ENCODE data around the gene ZBTB20.
A peak's percentile ranks its signal among the peaks of the same experiment; 100 is the strongest.

ZBTB20 gene

DNA sequence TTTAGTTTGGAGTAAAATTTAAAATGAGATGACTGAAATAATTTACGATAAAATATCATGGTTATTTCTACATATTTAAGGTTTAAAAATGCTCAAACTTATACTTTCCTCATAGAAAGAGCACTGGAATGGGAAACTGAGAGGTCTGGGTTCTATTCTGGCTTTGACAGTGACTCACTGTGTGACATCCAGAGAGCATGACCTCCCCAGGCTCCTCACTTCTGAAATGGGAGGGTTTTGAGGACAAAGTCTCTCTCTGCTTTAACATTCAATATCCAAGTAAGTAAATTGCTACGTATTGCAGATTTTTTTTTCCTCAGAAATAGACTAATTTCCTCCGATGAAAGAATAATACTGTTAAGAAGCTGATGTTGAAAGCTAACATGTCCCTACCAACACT lies 618.6 kb downstream of the ZBTB20 start:
- TF ChIP-seq, protein P1, sequence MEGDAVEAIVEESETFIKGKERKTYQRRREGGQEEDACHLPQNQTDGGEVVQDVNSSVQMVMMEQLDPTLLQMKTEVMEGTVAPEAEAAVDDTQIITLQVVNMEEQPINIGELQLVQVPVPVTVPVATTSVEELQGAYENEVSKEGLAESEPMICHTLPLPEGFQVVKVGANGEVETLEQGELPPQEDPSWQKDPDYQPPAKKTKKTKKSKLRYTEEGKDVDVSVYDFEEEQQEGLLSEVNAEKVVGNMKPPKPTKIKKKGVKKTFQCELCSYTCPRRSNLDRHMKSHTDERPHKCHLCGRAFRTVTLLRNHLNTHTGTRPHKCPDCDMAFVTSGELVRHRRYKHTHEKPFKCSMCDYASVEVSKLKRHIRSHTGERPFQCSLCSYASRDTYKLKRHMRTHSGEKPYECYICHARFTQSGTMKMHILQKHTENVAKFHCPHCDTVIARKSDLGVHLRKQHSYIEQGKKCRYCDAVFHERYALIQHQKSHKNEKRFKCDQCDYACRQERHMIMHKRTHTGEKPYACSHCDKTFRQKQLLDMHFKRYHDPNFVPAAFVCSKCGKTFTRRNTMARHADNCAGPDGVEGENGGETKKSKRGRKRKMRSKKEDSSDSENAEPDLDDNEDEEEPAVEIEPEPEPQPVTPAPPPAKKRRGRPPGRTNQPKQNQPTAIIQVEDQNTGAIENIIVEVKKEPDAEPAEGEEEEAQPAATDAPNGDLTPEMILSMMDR (IDR thresholded peaks at IDR 0.05; ENCODE audit: insufficient read depth, missing control alignments), result no peak
- FAIRE-seq, result no peak
- no peak for DNase-seq (ENCODE audit: insufficient read length, low spot score)

DNA sequence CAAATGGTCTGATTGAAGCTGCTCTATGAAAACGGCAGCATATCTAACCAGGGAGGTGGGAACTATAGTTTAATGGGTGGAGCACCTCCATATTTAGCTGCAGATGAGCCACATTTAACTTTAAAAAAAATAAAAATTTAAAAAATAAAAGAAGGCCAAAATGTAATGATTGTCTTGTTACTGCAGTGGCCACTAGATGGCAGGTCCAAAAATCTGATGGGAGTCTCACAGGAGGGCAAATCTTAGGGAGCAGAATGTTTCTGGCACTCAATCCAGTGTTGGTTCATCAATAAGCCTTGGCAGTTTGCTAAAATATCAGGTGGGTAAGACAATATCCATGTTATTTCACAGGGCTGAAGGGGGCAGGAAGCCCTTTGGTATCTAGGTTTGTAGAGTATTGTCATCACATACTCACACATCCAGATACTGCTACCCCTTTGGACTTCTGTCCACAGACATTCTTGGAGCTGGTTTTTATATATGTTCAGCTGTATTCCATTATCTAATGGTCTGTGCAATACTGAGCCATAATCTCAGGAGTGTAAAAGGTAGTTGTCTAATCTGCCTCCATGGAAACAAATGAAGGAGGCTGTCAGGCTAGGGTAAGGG lies 619.9 kb downstream of the ZBTB20 start:
- FAIRE-seq (peak; percentile 77), DNase-seq (ENCODE audit: insufficient read length, low spot score) (no peak)
- TF ChIP-seq, protein P1 (IDR thresholded peaks at IDR 0.05; ENCODE audit: insufficient read depth, missing control alignments), result peak; percentile 36

DNA sequence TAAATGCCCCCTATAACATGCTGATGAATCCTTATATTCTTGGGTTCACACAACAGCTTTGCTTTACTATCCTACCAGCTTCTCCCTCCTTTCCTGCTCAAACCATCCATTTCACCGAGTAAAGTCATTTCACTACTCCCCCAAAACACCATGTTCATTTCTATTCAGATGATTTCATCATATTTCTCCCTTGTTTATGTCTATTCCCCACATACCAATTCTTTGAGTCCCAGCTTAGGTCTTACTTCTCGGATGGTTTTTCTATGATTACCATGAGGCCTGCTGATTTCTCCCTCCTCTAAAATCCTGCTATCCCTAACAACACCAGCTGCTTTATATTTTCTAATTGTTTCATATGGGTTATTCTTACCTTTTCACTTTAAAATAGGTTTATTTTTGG lies 621.8 kb downstream of the ZBTB20 start:
- DNase-seq (ENCODE audit: insufficient read length, low spot score) (no peak), FAIRE-seq (no peak)
- TF ChIP-seq, protein P1 (IDR thresholded peaks at IDR 0.05; ENCODE audit: insufficient read depth, missing control alignments), result no peak

DNA sequence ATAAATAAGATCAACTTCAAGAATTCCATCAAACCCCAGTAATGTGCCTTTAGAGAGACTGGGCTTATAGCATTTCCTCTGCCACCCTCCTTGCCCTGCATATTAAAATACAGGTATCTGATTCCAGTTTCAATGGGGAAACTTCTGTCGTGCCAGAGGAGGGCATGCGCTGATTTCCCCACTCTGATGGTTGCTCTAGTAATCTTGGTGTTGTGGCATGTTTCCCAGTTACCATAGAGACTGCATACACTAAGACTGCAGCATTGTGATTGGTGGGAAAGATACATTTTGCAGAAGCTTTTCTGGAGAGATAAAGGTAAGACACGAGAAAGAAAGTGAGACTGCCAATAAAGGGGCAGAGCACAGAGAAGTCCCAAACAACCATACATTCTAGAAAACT lies 627.7 kb downstream of the ZBTB20 start:
- TF ChIP-seq, protein P1 (IDR thresholded peaks at IDR 0.05; ENCODE audit: insufficient read depth, missing control alignments), result no peak
- DNase-seq (ENCODE audit: insufficient read length, low spot score), result no peak
- FAIRE-seq, result no peak

DNA sequence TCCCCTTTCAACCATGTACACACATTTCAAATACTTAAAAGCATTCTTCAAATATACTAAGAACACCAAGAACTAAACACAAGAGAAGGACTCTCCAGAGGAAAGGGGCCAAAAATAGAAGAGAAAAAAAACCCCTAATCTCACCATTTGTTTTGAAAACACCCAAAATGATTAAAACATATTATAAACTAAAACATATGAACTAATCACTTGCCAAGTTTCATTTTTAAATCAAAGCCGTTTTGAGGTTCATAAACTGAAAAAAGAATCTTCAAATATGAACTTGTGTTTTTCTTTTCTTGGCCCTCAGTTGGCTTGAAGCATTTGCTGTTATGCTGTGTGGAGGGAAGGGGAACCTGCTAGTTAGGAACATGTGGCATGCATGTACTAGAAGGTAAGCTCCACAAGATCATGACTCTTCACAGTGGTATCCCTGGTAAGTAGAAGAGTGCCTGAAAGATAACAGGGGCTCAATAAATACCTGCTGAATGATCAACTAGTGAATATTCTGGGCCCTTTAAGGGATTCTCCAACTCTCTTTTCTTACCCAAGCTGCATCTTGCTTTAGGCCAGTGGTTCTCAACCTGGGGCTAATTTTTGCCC lies 628.8 kb downstream of the ZBTB20 start:
- FAIRE-seq, result no peak
- TF ChIP-seq, protein P1 (IDR thresholded peaks at IDR 0.05; ENCODE audit: insufficient read depth, missing control alignments), result no peak
- no peak for DNase-seq (ENCODE audit: insufficient read length, low spot score)

DNA sequence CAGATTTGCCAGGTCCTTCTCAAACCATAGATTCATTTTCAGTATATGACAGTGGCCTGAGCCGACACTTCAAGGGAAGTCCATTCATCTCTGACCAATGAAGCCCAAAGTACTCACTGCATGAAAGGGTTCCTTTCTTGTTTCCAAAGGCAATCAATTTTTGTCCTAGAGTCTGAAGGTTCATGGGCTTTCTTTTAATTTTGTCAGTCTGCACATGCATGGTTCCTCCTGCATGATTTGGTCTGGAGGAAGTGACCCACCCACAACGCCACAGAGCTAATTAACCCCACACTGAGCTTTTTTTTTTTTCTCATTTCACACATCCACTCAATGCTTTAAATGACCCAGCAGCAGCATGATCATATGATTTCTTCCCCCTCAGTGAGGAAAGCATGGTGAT lies 636.9 kb downstream of the ZBTB20 start:
- TF ChIP-seq, protein P1 (IDR thresholded peaks at IDR 0.05; ENCODE audit: insufficient read depth, missing control alignments), result no peak
- FAIRE-seq (no peak), DNase-seq (ENCODE audit: insufficient read length, low spot score) (no peak)

DNA sequence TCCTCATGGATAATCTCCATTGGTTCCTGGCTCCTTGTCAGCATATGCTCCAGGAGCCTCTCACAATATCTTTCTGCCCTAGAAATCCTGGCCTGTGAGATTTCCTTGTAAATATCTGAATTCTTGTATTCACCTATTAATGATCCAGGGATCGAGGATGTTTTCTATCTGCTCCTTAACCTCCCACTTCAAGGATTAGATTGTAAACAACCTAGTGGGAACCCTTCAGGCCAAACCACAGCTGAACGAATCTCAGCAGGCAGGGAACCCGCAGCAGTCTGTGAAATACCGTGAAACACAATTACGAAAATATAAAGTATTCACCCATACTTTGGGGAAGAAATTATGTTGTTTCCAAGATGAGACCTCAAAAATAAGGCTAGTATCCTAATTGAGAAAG lies 637.3 kb downstream of the ZBTB20 start:
- no peak for FAIRE-seq
- DNase-seq (ENCODE audit: insufficient read length, low spot score), result no peak
- TF ChIP-seq, protein P1 (IDR thresholded peaks at IDR 0.05; ENCODE audit: insufficient read depth, missing control alignments), result no peak
